HG03571 (cell line): ENCODE measurements around the gene EFCAB13.
"Not testable (repeated sequence)": the region's sequence is repeated elsewhere in the genome, so short reads cannot be mapped to it uniquely, and the experiment has no call there.

ENCODE experiments used
- ATAC-seq: cut with Tn5 transposase; IDR thresholded peaks from one replicate; pipeline ENCODE4 v1.9.1; 2021; ENCODE audit not compliant: unreplicated experiment

Gene EFCAB13

GRCh38 chr17:47325176-47325575 lies 1.4 kb downstream of the EFCAB13 start:
- no peak for ATAC-seq

GRCh38 chr17:47330548-47330947 lies 6.8 kb downstream of the EFCAB13 start:
- no peak for ATAC-seq

GRCh38 chr17:47332287-47332686 lies 8.5 kb downstream of the EFCAB13 start:
- ATAC-seq = no peak

GRCh38 chr17:47335101-47335936 lies 11.6 kb downstream of the EFCAB13 start:
- no peak for ATAC-seq

GRCh38 chr17:47338026-47338425 lies 14.3 kb downstream of the EFCAB13 start:
- no peak for ATAC-seq

- no peak for ATAC-seq
Observed at GRCh38 chr17:47352848-47353247, 29.1 kb downstream of the EFCAB13 start.

GRCh38 chr17:47358652-47359051 lies 34.9 kb downstream of the EFCAB13 start:
- ATAC-seq = no peak

- no peak for ATAC-seq
Observed at GRCh38 chr17:47363171-47363570, 39.4 kb downstream of the EFCAB13 start.

GRCh38 chr17:47367257-47367656 lies 43.5 kb downstream of the EFCAB13 start:
- no peak for ATAC-seq

- ATAC-seq = no peak
Observed at GRCh38 chr17:47368262-47368661, 44.5 kb downstream of the EFCAB13 start.

GRCh38 chr17:47370899-47371298 lies 47.1 kb downstream of the EFCAB13 start:
- not testable (repeated sequence) for ATAC-seq

GRCh38 chr17:47373002-47373401 lies 49.2 kb downstream of the EFCAB13 start:
- ATAC-seq = no peak

- no peak for ATAC-seq
Observed at GRCh38 chr17:47376247-47376646, 52.5 kb downstream of the EFCAB13 start.

- no peak for ATAC-seq
Observed at GRCh38 chr17:47388825-47389224, 65.1 kb downstream of the EFCAB13 start.

GRCh38 chr17:47397532-47398128 lies 73.9 kb downstream of the EFCAB13 start:
- not testable (repeated sequence) for ATAC-seq

GRCh38 chr17:47400333-47400732 lies 76.6 kb downstream of the EFCAB13 start:
- no peak for ATAC-seq

GRCh38 chr17:47401100-47401499 lies 77.3 kb downstream of the EFCAB13 start:
- no peak for ATAC-seq

GRCh38 chr17:47404006-47404405 lies 80.3 kb downstream of the EFCAB13 start:
- no peak for ATAC-seq

- no peak for ATAC-seq
Observed at GRCh38 chr17:47404875-47405274, 81.1 kb downstream of the EFCAB13 start.

GRCh38 chr17:47413872-47414271 lies 90.1 kb downstream of the EFCAB13 start:
- no peak for ATAC-seq

GRCh38 chr17:47414612-47415011 lies 90.9 kb downstream of the EFCAB13 start:
- no peak for ATAC-seq
